Hypothalamus (tissue), 51 donors: ENCODE data around the gene GAPVD1.
"Not testable (repeated sequence)": the region's sequence is repeated elsewhere in the genome, so short reads cannot be mapped to it uniquely, and the experiment has no call there.

ENCODE experiments used
- DNase-seq, 51 donors: peaks; one replicate each; lab custom pipeline; 2025; lab: John Stamatoyannopoulos, UW

GAPVD1 gene

DNA sequence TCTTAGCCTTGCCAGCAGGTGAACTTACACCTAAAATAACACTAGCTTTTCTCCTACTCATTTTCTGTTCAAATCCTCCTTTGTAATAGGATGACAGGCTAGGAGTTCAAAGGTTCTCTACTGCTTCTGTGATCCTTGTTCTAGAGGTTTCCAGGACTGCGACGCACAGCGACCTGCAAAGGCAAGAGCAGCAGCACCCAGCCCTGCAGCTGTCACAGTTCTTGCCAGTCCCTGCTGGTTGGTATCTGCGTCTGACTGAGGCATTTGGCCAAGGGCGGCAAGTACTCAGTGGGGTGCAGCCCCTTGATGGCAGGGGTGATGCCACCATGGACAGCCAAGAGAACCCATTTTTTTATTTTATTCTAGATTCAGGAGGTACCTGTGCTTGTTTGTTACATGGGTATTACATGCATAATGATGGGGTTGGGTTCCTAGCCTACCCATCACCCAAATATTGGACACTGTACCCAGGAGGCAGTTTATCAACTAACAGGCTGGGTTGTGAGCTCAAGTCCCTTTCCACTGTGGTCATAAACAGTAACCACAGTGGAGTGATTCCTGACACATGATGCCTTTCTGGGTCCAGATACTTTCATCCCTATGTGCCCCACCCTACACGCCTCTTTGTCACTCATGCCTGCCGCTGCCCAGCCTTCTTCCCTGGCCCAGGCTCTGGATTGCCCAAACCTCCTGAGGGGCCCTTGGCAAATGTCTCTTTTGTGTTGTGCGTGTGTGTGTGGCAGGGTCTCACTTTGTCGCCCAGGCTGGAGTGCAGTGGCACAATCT is 111.0 kb downstream of the GAPVD1 start:
- DNase-seq, result no peak

DNA sequence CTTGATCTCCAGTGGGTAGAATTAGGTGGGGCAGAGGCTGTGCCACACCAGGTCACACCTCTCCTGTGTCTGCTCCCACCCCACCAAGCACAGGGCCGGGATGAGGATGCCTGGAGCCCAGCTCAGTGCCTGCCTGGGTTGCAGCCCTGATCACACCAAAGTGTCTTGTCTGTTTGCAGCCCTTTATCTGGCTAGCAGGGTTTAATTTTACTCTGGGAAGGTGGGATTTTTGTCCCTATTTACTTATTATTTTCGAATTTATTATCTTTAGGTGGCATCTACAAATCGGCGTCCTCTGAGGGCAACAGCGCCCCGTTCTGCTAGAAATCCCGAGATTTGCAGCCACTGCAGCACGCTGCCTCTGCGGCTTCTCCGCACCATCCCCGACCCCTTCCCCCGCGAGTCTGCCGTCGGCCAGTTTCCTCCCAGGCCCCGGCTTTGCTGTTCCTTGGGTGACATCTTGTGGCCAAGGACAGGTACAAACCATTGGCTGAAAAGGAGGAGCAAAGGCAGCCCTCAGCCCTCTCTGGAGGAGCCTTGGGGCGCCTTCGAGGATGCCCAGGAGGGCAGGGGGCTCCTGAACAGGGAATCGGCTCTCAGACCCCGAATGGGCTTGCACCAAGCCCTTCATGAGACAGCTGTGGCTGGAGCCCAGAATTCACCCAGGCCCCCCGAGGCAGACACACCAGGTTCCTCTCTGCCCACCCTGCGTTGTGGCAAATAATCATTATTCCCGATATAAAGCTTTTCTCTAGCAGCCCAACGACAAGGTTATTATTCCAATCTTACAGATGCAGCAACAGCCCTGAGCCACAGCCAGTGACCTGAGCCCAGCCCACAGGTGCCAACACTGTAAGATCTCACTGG is 113.0 kb downstream of the GAPVD1 start:
- DNase-seq, result peak in 44 of 51 donors; percentile 5 to 76 (median 40)

DNA sequence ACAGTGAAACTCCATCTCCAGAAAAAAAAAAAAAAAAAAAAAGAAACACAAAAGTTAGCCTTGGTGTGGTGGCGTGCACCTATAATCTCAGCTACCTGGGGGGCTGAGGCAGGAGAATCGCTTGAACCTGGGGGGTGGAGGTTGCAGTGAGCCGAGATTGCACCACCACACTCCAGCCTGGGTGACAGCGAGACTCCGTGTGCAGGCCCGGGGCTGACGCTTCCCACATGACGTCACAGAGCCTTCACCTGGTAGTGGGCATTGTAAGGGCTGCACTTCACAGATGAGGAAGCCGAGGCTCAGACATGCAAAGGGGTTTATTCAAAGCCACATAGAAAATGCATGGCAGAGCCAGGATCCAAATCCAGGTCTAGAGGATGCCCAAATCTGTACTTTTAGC is 114.2 kb downstream of the GAPVD1 start:
- DNase-seq, result no peak

DNA sequence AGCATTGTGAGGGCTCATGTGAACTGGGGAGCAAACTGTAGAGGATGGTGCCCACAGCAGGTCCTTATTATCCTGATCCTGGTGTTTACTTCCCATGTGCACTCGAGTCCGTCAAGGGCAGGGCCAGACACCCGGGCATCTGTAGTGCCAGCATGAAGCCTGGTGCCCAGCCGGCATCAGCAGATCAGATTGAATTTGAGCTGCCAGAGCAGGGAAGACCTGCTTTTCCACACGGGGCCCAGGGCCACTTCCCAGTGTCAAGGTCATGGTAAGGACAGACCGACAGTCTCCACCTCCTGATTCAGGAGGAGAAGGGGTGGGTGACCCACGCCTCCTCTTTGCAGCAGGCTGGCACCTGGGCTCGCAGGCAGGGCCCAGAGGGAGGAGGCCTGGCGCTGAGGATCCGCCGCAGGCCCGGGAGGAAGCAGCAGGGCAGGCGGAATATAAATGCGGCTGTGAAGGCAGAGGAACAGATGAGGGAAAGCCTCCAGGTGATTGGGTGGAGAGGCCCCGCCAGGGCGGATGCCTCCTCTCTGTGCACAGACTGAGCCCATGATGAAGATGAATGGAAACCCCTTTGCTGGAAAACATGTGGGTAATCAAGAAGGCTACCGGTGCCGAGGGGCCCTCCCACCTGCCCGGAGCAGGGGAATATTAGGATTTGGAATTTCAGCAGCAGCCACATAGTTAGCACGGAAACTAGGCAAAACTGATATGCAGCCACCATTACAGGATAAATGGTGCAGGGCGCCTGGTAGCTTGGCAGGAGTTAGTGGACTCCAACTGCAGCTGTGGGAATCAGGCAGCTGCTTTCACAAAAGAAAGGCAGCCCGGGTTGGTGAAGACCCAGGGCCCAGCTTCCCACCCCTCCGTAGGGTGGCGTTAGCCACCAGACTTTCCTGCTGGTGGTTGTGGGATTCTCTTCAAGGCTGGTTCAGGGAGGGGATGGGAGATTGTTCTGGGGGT is 114.9 kb downstream of the GAPVD1 start:
- no peak for DNase-seq

DNA sequence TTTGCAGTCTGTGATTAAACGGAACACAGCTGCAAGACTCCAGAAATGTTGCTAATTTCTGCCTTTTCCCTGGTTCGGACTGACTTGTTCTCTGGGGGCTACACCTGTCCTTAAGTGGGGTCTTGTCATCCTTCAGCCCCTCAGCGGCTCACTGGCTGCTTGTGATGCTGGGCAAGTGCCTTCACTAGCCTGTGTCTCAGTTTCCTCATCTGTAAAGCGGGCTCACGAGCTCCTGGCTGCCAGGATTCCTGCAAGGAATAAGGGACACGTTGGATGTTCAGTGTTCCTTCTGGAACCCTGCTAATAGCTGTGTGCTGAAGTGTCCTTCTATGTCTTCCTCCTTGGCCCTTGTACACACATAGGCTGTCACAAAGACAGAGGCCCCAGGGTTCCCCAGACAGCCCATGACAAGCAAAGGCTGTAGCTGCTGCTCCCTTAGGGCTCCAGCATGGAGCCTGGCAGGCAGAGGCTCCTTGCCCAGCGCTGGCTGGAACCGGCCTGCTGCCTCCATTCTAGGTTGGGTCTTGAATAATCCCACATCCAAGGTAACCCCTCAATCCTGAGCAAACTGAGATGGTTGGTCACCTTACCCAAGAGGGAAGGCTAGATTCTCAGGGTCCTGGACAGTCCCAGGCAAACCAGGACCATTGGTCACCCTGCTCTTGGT is 116.1 kb downstream of the GAPVD1 start:
- DNase-seq, result no peak

DNA sequence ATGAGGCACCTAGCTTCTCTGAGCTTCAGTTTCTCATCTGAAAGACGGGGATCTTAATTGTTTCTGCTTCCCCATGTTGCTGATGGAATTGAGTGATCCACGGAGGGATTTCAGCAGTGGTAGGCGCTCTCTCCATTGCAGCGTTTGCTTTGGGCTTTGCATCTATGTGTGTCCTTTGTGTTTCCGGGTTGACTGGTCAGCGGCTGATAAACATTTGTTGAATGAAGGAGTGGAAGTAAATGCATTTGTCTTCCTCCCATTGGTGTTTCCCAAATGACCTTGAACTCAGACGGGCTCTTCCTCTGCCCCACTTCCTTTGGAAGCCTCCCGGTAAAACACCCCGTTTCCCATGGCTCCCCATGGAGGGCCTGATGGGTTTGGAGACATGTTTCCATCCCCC is 117.2 kb downstream of the GAPVD1 start:
- DNase-seq, result no peak

DNA sequence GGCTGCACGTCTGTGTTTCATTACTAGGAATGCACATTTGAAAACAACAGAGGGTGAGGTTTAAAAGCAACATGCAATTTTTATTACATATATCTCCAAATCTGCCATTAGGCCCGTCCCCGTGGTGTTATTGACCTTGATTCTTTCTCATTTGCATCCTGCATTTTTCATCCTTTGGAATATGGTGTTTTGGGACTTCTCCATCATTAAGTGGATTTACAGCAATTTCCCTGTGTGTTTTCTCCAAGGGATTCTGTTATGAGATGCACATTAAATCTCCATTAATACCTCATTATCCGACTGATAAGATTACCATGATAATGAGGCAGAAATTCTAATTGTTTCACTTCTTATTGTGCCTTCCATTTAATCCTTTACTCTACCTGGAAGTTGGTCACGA is 117.6 kb downstream of the GAPVD1 start:
- DNase-seq, result no peak

DNA sequence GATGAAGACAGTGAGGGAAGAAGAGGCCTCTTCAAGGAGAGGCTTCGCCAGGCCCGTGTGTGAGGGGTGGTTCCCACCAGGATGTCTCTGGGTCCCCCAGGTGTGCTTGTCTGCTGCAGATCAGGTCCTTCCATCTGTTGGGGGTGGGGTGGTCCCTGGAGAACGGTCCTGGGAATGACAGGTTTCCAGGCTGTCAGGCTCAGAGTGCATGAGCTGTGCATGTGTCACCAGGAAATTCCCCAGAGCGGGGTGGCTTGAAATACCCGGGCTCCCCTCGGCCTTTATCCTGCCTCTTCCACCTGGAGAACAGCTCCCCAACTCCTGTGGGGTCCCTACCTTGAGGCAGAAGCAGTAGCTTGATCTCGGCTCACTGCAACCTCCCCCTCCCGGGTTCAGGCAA is 118.8 kb downstream of the GAPVD1 start:
- DNase-seq, result no peak

DNA sequence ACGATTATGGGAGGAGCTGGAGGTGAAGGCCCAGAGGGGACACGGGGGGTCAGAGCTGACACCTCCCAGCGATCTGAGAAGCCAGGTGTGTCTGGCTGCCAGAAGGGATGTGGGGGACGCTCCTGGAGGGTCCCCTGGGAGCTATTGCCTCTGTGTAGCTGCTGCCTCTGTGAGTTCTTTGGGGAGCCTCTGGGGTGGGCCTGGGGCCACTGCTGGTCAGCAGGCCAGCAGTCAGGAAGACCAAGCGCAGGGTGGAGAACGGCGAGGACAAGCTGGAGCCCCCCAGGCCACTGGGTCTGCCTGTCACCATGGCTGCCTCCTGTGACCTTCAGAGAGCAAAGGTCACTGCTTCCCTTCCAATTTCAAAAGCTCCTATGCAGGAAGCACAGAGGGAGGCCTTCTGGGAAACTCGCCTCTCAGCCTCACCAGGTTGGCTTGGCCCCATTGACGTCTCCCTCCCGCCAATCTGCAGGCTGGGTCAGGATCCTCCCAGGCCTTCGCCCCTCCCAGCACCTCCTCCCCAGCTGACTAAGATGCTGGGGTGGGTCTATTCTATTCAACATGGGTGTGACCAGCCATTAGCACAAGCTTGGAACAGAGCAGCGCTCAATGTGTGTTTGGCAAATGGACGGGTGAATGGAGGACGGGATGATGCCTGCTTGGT is 126.4 kb downstream of the GAPVD1 start:
- no peak for DNase-seq

DNA sequence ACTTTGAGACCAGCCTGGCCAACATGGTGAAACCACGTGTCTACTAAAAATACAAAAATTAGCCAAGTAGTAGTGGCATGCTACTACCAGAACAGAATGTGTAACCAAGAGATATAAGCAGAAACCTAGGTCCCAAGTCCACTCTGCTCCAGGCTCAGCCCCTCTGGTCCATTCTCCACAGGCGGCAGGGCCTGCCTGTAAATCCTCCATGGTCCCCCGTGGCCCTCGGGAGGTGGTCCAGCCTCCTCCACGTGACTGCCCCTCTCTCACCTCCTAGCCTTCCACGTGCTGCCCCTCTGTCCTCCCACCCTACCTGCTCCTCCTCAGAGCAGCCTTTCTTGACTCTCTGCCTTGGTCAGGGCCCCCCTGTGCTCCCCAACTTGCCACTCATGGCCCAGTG is 127.4 kb downstream of the GAPVD1 start:
- no peak for DNase-seq

DNA sequence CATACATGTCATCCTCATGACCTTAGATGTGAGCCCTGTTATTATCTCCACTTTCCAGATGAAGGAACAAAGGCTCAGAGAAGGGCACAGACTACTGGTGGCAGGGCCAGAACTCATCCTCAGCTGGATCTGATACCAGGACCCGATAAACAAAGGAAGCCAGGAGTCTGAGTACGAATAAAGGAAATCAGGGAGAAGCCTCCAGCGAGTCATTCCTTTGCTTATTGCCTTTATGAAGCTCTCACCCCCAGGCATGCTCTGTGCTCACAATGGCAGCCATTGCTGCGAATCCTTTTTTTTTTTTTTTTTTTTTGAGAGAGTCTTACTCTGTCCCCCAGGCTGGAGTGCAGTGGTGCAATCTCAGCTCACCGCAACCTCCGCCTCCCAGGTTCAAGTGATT is 130.1 kb downstream of the GAPVD1 start:
- no peak for DNase-seq

DNA sequence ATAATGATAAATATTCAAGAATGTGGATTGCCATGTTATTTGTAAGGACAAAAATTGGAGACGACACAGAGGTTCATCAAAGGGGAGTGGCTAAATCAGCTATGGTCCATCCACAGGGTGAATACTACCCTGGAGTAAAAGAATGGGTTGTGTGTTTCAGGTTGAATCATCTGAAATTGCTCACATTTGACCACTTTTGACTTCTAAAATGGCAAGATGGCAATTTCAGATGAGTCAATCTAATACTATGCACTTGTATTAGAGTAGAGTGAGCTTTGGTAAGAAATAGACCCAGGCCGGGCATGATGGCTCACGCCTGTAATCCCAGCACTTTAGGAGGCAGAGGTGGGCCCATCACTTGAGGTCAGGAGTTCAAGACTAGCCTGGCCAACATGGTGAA is 131.8 kb downstream of the GAPVD1 start:
- DNase-seq, result no peak

DNA sequence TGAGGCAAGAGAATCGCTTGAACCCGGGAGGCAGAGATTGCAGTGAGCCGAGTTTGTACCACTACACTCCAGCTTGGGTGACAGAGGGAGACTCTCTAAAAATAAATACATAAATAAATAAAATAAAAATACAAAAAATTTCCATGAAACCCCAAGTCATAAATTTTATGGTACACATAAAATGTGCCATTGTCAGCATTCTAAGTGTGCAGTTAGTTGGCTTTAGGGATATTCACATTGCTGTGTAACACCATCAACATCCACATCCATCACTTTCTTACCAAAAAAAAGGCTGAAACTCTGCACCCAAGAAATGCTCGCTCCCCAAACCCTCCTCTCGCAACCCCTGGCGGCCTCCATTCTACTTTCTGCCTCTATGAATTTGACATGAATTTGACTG is 135.2 kb downstream of the GAPVD1 start:
- no peak for DNase-seq

DNA sequence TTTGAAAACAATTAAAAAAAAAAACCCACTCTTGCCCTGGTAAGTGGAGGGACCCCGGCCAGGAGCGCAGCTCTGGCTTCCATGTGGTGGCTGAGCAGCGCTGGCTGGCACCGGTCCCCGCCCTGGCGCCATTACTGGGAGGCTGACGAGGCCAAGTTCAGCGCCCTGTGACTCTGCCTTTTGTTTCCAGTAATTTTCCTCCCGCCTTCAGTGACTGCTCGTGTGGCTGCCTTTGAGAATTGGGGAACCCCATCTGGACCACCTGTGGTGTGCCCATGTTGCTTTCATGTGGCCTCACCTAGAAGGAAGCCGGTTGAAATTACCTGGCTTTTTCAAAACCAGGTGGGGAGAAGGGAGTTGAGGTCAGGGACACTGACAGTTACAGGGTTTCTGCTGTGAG is 136.1 kb downstream of the GAPVD1 start:
- peak in 23 of 51 donors; percentile 4 to 37 (median 9) for DNase-seq

DNA sequence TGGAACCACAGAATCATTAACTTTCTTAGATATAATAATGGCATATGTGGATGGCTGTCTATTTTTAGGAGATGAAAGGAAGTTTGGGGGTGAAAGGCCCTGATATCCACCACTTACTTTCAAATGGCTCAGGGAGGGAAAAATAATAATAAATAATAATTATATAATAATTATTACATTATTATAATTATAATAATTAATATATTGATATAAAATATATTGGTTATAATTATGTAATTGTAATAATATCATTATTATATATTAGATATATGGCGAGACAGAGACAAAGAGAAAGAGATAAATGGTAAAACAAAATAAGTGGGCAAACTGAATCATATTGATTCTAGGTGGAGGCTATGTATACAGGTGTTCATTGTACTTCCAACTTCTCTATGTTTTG is 136.6 kb downstream of the GAPVD1 start:
- no peak for DNase-seq

DNA sequence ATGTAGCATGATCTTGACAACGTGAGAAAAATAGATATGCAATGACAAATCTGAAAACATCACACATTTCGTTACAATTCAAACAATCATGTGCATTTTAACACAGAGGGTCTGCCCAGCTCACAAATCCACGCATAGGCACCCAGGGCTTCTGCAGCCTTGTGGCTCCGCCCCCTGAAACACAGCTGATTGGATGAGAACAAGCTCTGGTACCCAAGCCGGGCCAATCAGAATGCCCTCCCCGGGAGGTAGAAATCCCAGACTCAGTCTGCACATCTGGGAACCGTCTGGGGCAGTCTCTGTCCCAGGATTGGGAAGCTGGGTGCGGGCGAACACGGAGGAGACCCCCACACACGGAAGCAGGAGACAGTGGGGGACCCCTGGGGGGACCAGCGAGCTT is 137.5 kb downstream of the GAPVD1 start:
- DNase-seq, result no peak

DNA sequence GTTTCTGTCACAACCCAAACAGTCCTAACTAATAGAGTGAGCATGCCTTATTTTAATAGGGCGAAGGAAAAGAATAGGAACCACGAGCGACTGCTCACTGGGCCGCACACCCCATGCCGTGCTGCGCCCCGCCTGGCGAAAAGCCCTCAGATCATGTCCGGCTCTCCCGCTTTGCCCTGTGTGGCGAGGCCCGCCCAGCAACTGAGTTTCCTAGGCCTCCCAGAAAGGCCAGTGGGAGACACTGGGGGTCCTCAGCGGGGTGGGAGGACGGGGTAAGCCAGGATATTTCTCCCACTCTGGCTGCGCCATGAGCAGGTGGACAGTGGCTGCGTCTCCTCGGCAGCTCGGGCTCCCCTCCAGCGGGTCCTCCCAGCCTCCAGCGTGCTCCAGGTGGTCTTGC is 138.0 kb downstream of the GAPVD1 start:
- no peak for DNase-seq

DNA sequence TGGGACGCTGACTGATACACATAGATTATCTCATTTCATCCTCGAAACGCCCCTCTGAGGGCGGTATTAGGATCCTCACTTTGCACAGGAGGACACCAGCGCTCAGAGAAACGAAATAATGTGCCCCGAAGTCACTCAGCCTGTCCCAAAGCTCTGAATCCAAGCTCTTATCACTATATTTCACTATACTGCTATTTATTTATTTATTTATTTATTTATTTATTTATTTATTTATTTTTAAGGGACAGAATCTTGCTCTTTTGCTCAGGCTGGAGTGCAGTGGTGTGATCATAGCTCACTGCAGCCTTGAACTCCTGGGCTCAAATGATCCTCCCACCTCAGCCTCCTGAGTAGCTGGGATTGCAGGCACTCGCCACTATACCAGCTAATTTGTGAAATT is 138.6 kb downstream of the GAPVD1 start:
- DNase-seq, result not testable (repeated sequence)
